Heart right ventricle (tissue), 16 donors: Measurements from ENCODE around the gene RBM4. TPM values are rescaled to one million over a fixed set of nuclear protein-coding genes. Genes with fewer than 3 reads are reported as not detected.

Source experiments
- ATAC-seq, 8 donors: fragments of 200-7000 bp; cut with Tn5 transposase; one replicate each; pipeline ENCODE4 v1.9.1; 2020; ENCODE audit warnings: mild to moderate bottlenecking in 8 of 8, moderate library complexity in 8 of 8, moderate number of reproducible peaks in 1 of 8
- DNase-seq, 2 donors: peaks; one replicate each; pipeline ENCODE4 v3.0.0-alpha.2; 2020
- H3K27ac ChIP-seq, 10 donors: fragments of 200-600 bp; sonication (generic) in 2 of 10; one replicate each; pipeline versions ENCODE4 v1.5.0 to v1.8.0; 2020 to 2022; ENCODE audit warnings: mild to moderate bottlenecking in 3 of 10
- H3K27me3 ChIP-seq, 7 donors: fragments of 200-600 bp; one replicate each; pipeline ENCODE4 v1.8.0; 2021 to 2022; ENCODE audit warnings: mild to moderate bottlenecking in 2 of 7
- H3K36me3 ChIP-seq, 9 donors: fragments of 200-600 bp; sonication (generic) in 1 of 9; one replicate each; pipeline versions ENCODE4 v1.5.0 to v1.8.0; 2020 to 2022; ENCODE audit warnings: mild to moderate bottlenecking in 2 of 9
- H3K4me1 ChIP-seq, 9 donors: fragments of 200-600 bp; sonication (generic) in 1 of 9; one replicate each; pipeline versions ENCODE4 v1.5.0 to v1.8.0; 2020 to 2022; ENCODE audit warnings: mild to moderate bottlenecking in 4 of 9
- H3K4me3 ChIP-seq, 10 donors: fragments of 200-600 bp; sonication (generic) in 2 of 10; one replicate each; pipeline versions ENCODE4 v1.5.0 to v1.8.0; 2020 to 2022; ENCODE audit warnings: mild to moderate bottlenecking in 7 of 10, moderate library complexity in 2 of 10
- H3K9me3 ChIP-seq, 11 donors: fragments of 200-600 bp in 10 of 11; sonication (generic) in 2 of 11; one replicate each; pipeline versions ENCODE4 v1.5.0 to v1.8.0; 2013 to 2022; ENCODE audit warnings: mild to moderate bottlenecking in 2 of 11, control low read depth in 1 of 11, moderate library complexity in 1 of 11
- CTCF ChIP-seq, 9 donors: fragments of 200-600 bp; sonication (generic) in 2 of 9; IDR thresholded peaks; one replicate each; pipeline versions ENCODE4 v1.5.0 to v1.8.0; 2021 to 2022; ENCODE audit warnings: antibody characterized with exemption in 9 of 9, mild to moderate bottlenecking in 5 of 9, moderate library complexity in 1 of 9
- WGBS, 2 donors: extraction: QIAGEN DNeasy Blood & Tissue Kit; methylation state at CpG; one replicate each; pipeline ENCODE4 v1.1.7; 2013; ENCODE audit warnings: inconsistent platforms in 1 of 2; 5-methylcytosine and 5-hydroxymethylcytosine counted together
- intact Hi-C, 10 donors: fragments of 100-400 bp; cut with DNase I; formaldehyde crosslinking; loops; one replicate each; pipeline versions ENCODE4 v1.11.1 to v1.14.2; 2022
- polyA plus RNA-seq, 2 donors: library from polyadenylated mRNA; stranded (reverse); fragments of 200-250 nt; gene quantifications; one replicate each; pipeline ENCODE4 v1.2.3, GENCODE V29; 2013
- total RNA-seq, 10 donors: library from RNA; stranded (reverse); fragmentation: NEBNext Ultra II Directional in 3 of 10; extraction: Animal tissue kit (Norgen Biotek cat#: 25700) in 3 of 10; gene quantifications; one replicate each; pipeline versions ENCODE4 v1.2.1 to v1.2.4, GENCODE V29; 2021 to 2023
- donor health status: Arrhythmogenic right ventricular cardiomyopathy.
- donor health status: ischemic (EF 13 %, LVEDD 7.1; RV severe dilation, severe dysfunction).
- donor health status: healthy with polysubstance abuse.
- donor health status: DM: no; HTN: yes; CAD: no.
- donor health status: DM: no; HTN: no; CAD: no.
- donor health status: ischemic (EF 25% LVEDD 6.9; RV normal size, moderate dysfunction).
- donor health status: ischemic (EF 25% LVEDD 5.7; RV mildly dilated, moderate dysfunction).
- donor health status: healthy.
- donor health status: DM: yes; HTN: yes; CAD: no.
- donor health status: Ischemic cardiomyopathy.
- donor health status: ischemic (EF 35%, LVEDD 5.7; RV mildly dilated, moderate dysfunction).
- donor health status: nonischemic (EF 11% LVEDD 7.7; RV severe dilation, severe dysfunction).
- donor health status: DM: yes; HTN: yes; CAD: no.
- donor health status: PGD.
- donor health status: ischemic (EF 29% LVEDD 5.4; RV normal size, mild dysfunction).
- donor health status: nonischemic (EF 23%, LVEDD 6.1; RV moderate dilation, normal function).

Gene RBM4
- total and polyA plus RNA-seq, 12 donors = 37.9 to 77.0 (median 55.3) TPM

DNA sequence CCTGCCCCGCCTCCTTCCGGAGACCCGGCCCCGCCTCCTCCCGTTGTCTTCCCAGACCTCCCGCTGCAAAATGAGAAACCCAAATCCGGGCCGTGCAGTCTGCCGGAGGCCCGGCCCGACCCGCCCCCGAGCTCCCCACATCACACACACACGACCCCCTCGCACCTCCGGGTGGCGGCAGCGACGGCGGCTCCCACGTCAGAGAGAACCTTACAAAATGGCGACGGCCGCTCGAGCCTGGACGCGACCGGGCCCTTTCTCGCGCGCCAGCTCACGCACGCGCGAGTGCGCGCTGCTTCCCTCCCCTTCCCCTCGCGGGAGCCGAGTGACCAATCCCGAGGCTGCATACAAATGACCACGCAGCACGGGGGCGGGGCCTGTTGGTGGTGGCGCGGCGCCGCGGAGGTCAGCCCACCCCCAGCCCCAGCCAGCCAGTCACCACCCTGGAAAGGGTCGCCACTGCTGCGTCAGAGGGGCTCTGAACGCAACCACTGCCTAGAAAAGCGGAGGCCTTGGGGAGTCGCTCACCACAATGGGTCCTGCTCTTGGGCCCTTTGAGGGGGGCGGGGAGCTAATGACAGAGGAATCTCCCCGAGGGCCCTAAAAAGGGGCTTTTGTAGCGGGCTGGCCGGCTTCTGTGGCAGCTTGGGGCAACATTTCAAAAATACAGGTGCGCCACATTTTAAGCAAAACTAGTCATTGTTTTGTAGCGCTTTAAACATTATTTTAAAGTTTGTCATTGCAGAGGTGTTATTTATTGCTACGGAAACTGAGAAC lies 39.3 kb downstream of the RBM4 start, which contains the start of gene RBM4B:
Gene RBM4B (minus strand): TSS at position 289 of the 777 bp plus-strand sequence. CDS start 808 bp downstream, outside the sequence.
- 1% methylated on average over 58 to 61 of the region's 61 CpGs for WGBS, 2 donors
- ATAC-seq (peak; percentile 98 to 99 (median 99)), DNase-seq (peak; percentile 97 to 98)
- intact Hi-C loops = loop anchor here (1.0 to 5.0 kb wide), 13 partner anchors 35 to 270 kb away; partner anchors contain the start of genes RBM14 (in 2 of the 10), RBM4 (in 2 of the 10), CCDC87 (in 1 of the 10) and CCS (in 1 of the 10)
- Histone ChIP-seq H3K36me3 (peaks cover 0 to 6% (median 0%) of the 10 kb centered on the region in 9 donors), H3K27me3 (no peaks in the 10 kb centered on the region), H3K27ac (peak within 1 kb of the TSS; percentile 86 to 98 (median 92)), H3K9me3 (no peaks in the 10 kb centered on the region), H3K4me3 (peak within 1 kb of the TSS; percentile 52 to 94 (median 72)), H3K4me1 (peaks cover 7 to 55% (median 38%) of the 10 kb centered on the region in 9 donors)
- TF ChIP-seq CTCF (IDR thresholded peaks at IDR 0.05) = no peak

- 91 to 96% methylated on average over 7 of the region's 7 CpGs for WGBS, 2 donors
- DNase-seq (no peak), ATAC-seq (no peak)
- H3K4me3 ChIP-seq = no peak overlapping the region
- no peak for TF ChIP-seq CTCF (IDR thresholded peaks at IDR 0.05)
- no peaks in the 10 kb centered on the region for H3K27me3 ChIP-seq
- H3K36me3 ChIP-seq = peaks cover 0 to 5% (median 0%) of the 10 kb centered on the region in 9 donors
- H3K27ac ChIP-seq = no peak overlapping the region
- H3K9me3 ChIP-seq = no peaks in the 10 kb centered on the region
- peaks cover 4 to 23% (median 11%) of the 10 kb centered on the region in 9 donors for H3K4me1 ChIP-seq
- intact Hi-C loops = loop anchor here in 3 of 10 donors (10.0 kb wide), 2 partner anchors 266 to 276 kb away; no protein-coding TSS in a partner anchor
Measured at GRCh38 chr11:66680966-66681645, 42.6 kb downstream of the RBM4 start.

DNA sequence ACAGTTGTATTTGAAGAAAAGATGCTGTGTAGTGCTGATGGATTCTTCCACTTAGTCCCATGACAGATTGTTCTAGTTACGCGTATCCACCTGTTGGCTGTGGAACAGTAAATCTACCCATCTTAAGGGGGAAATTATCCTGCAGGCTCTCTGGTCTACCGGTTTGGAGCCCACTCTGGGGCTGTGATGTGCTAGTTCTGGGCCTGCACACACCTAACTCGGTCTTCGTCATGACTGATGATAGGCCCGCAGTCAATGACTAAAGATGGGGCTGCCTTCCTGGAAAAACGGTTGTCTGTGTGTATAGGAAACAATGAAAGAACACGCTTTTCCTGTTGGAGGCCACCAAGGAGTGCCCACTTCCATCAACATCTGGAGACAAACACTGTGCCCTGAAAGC lies 45.4 kb downstream of the RBM4 start:
- WGBS, 2 donors = 82 to 89% methylated on average over 8 of the region's 8 CpGs
- TF ChIP-seq CTCF (IDR thresholded peaks at IDR 0.05) = no peak
- Histone ChIP-seq H3K27ac (no peak overlapping the region), H3K36me3 (peaks cover 0 to 5% (median 0%) of the 10 kb centered on the region in 9 donors), H3K9me3 (no peaks in the 10 kb centered on the region), H3K4me3 (no peak overlapping the region), H3K4me1 (peaks cover 0 to 2% (median 0%) of the 10 kb centered on the region in 9 donors), H3K27me3 (no peaks in the 10 kb centered on the region)
- ATAC-seq (no peak), DNase-seq (no peak)
- intact Hi-C loops = loop anchor here in 3 of 10 donors (10.0 kb wide), 2 partner anchors 269 to 279 kb away; no protein-coding TSS in a partner anchor

GRCh38 chr11:66684635-66685034 lies 46.1 kb downstream of the RBM4 start:
- DNase-seq (no peak), ATAC-seq (no peak)
- intact Hi-C loops = loop anchor here in 3 of 10 donors (5.0 to 10.0 kb wide), 3 partner anchors 112 to 280 kb away; no protein-coding TSS in a partner anchor
- 94 to 98% methylated on average over 2 of the region's 2 CpGs for whole genome bisulfite sequencing, 2 donors
- no peak for TF ChIP-seq CTCF (IDR thresholded peaks at IDR 0.05)
- no peak overlapping the region for H3K4me3 ChIP-seq
- H3K9me3 ChIP-seq = no peaks in the 10 kb centered on the region
- H3K27ac ChIP-seq = no peak overlapping the region
- peaks cover 0 to 5% (median 0%) of the 10 kb centered on the region in 9 donors for H3K36me3 ChIP-seq
- no peaks in the 10 kb centered on the region for H3K27me3 ChIP-seq
- no peaks in the 10 kb centered on the region for H3K4me1 ChIP-seq
